GM13977 (cell line): ENCODE data around the gene PGGHG.
A peak's percentile ranks its signal among the peaks of the same experiment; 100 is the strongest.

Experiments
- DNase-seq: peaks from one replicate; pipeline ENCODE4 v3.0.0; 2012; ENCODE audit warnings: low spot score
- in situ Hi-C: fragments of 300-500 bp; cut with MboI; formaldehyde crosslinking; loops from one replicate; pipeline ENCODE4 v1.12.0; 2022; ENCODE audit warnings: low sequenced_read_pairs, low pct_unique_long_range_greater_than_20kb, mixed read lengths, inconsistent platforms; ENCODE audit not compliant: unreplicated experiment
- TF ChIP-seq, protein P1 (sequence below): IDR thresholded peaks from 2 replicates; pipeline ENCODE4 v1.5.1; 2012; ENCODE audit warnings: mild to moderate bottlenecking, control low read depth; ENCODE audit not compliant: insufficient read depth; ENCODE audit errors: extremely low read depth, missing control alignments

PGGHG gene

GRCh38 chr11:297586-298405 is 8.9 kb downstream of the PGGHG start:
- no peak for DNase-seq
- in situ Hi-C loops, result no loop called here
- TF ChIP-seq, protein P1, sequence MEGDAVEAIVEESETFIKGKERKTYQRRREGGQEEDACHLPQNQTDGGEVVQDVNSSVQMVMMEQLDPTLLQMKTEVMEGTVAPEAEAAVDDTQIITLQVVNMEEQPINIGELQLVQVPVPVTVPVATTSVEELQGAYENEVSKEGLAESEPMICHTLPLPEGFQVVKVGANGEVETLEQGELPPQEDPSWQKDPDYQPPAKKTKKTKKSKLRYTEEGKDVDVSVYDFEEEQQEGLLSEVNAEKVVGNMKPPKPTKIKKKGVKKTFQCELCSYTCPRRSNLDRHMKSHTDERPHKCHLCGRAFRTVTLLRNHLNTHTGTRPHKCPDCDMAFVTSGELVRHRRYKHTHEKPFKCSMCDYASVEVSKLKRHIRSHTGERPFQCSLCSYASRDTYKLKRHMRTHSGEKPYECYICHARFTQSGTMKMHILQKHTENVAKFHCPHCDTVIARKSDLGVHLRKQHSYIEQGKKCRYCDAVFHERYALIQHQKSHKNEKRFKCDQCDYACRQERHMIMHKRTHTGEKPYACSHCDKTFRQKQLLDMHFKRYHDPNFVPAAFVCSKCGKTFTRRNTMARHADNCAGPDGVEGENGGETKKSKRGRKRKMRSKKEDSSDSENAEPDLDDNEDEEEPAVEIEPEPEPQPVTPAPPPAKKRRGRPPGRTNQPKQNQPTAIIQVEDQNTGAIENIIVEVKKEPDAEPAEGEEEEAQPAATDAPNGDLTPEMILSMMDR, result no peak

DNA sequence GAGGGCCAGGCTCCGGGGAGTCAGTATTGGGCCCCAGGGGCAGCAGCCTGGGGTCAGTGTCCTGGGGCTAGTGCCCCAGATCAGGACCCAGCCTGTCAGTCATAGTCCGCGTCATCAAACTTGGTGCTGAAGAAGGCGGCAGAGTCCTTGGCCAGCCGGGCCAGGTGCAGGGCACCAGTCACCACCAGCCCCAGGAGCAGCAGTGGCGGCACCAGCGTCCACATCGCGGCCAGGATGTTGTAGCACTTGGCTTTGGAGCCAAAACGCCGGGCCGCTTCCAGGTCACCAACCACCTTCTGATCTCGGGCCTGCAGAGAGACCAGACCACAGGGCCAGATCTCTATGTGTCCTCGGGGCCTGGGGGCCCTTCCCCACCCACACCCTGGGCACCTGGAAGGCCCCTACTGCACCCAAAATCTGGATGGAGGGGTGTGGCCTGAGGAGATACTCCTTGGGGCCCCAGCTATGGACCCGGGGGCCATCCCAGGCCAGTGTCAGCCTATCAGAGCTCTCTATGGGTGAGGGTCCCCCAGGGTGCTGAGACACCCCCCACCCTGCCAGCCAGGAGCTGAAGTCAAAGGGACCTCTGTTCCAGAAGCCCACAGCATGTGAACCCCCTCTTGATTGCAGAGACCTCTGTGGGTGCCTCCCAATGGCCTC is 9.6 kb downstream of the PGGHG start:
- no peak for DNase-seq
- TF ChIP-seq, protein P1, result no peak
- in situ Hi-C loops, result no loop called here

DNA sequence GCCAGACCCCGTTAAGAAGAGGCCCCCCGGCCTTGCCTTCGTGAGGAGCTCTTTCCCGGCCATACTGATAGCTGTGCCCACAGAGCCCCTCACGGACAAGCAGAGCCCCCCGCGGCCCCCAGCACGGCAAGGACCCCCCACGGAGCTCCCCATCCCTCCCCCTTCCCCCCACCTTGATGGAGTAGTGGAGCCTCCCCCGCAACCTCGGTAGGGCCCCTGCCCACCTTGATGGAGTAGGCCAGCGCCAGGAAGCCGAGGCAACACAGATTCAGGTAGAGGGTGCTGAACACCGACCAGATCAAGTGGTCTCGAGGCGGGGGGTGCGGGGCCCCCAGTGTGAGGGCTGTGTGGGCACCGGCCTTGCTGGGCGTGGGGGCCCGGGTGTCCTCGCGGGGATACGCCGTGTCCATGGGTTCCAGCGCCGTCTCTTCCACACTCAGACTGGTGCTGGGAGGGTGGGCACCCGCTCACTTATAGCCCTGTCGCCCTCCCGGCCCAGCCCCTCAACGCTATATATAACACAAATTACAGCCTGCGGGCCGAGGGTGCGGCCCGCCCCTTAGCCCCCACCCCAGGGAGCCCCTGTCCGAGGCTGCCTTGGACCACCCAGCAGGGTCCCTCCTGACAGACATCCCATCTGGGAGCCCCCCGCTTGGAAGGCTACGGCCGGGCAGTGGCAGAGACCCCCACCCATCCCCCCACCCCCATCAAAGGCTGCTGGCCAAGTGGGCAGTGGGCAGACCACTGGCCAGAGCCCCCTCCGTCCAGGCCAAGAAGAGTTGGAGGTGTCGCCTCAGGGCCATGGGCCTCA is 10.4 kb downstream of the PGGHG start, which contains the start of gene IFITM5:
Gene IFITM5, minus strand, starts transcription at position 446 of the 811 bp plus-strand sequence. Its CDS starts 36 bp downstream, at position 410.
- in situ Hi-C loops, result no loop called here
- TF ChIP-seq, protein P1, result no peak
- DNase-seq, result no peak

- DNase-seq, result no peak
- TF ChIP-seq, protein P1, result peak; percentile 19
- in situ Hi-C loops, result loop anchor here (10.0 kb wide), 1 partner anchor 55 kb away; no protein-coding TSS in a partner anchor
Measured at GRCh38 chr11:299951-300735, 11.2 kb downstream of the PGGHG start.

DNA sequence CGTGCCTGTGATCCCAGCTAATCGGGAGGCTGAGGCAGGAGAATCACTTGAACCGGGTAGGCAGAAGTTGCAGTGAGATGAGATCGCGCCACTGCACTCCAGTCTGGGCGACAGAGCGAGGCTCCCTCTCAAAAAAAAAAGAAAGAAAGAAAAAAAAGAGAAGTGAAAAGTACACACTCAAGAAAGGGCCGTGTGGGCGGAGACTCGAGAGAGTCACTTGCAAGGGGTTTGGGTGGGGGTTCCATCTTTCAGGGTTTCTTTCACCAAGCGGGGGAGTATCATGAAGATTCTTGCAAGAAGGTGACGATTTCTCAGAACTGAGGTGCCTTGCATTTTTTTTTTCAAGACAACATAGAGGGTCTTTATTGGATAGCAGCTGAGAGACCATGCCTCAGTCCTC is 14.4 kb downstream of the PGGHG start:
- in situ Hi-C loops, result loop anchor here (10.0 kb wide), 1 partner anchor 51 kb away; no protein-coding TSS in a partner anchor
- peak; percentile 80 for DNase-seq
- TF ChIP-seq, protein P1, result no peak
